HEK293 (cell line): ENCODE results near the gene ARHGAP22.

Experiments
- GLI2 ChIP-seq: fragments of 450-650 bp; formaldehyde crosslinking; IDR thresholded peaks from 2 replicates; pipeline ENCODE4; 2017; ENCODE audit warnings: missing biosample characterization, missing genetic modification characterization, low read depth, borderline replicate concordance
- KLF10 ChIP-seq: fragments of 450-650 bp; IDR thresholded peaks from 2 replicates; pipeline ENCODE4 v1.5.1; 2018; ENCODE audit warnings: missing biosample characterization, mild to moderate bottlenecking, missing genetic modification characterization
- ZBTB44 ChIP-seq: fragments of 450-650 bp; IDR thresholded peaks from 2 replicates; pipeline ENCODE4 v1.5.1; 2018; ENCODE audit warnings: missing biosample characterization, mild to moderate bottlenecking, missing genetic modification characterization
- ZBTB6 ChIP-seq: fragments of 450-650 bp; formaldehyde crosslinking; IDR thresholded peaks from 2 replicates; pipeline ENCODE4 v1.5.1; 2017; ENCODE audit warnings: missing biosample characterization, missing genetic modification characterization
- ZNF112 ChIP-seq: fragments of 450-650 bp; formaldehyde crosslinking; IDR thresholded peaks from 2 replicates; pipeline ENCODE4 v1.5.0; 2017; ENCODE audit warnings: missing biosample characterization, missing genetic modification characterization
- ZNF335 ChIP-seq: fragments of 450-650 bp; formaldehyde crosslinking; conservative IDR thresholded peaks from 2 replicates; pipeline ENCODE4 v1.5.1; 2016; ENCODE audit warnings: missing biosample characterization, missing genetic modification characterization
- ZNF366 ChIP-seq: fragments of 450-650 bp; formaldehyde crosslinking; conservative IDR thresholded peaks from 2 replicates; pipeline ENCODE4 v1.5.1; 2016; ENCODE audit warnings: missing biosample characterization, missing genetic modification characterization
- ZNF514 ChIP-seq: fragments of 450-650 bp; formaldehyde crosslinking; IDR thresholded peaks from 2 replicates; pipeline ENCODE4 v1.5.1; 2016; ENCODE audit warnings: missing biosample characterization, missing genetic modification characterization
- ZNF530 ChIP-seq: fragments of 450-650 bp; formaldehyde crosslinking; IDR thresholded peaks from 2 replicates; pipeline ENCODE4 v1.5.1; 2016; ENCODE audit warnings: low read depth, missing biosample characterization, missing genetic modification characterization
- ZNF596 ChIP-seq: fragments of 450-650 bp; IDR thresholded peaks from 2 replicates; pipeline ENCODE4 v1.5.0; 2018; ENCODE audit warnings: missing biosample characterization, mild to moderate bottlenecking, missing genetic modification characterization, moderate library complexity
- ZNF600 ChIP-seq: fragments of 450-650 bp; formaldehyde crosslinking; IDR thresholded peaks from 2 replicates; pipeline ENCODE4 v1.5.1; 2016; ENCODE audit warnings: missing biosample characterization, missing genetic modification characterization
- ZNF747 ChIP-seq: fragments of 450-650 bp; formaldehyde crosslinking; IDR thresholded peaks from 2 replicates; pipeline ENCODE4 v1.5.1; 2016; ENCODE audit warnings: missing biosample characterization, missing genetic modification characterization
- TF ChIP-seq, protein P1 (sequence below): fragments of 450-650 bp; formaldehyde crosslinking; IDR thresholded peaks from 2 replicates; pipeline ENCODE4 v1.5.1; 2016; ENCODE audit warnings: missing biosample characterization, missing genetic modification characterization, borderline replicate concordance
- TF ChIP-seq, protein P2 (sequence below): fragments of 450-650 bp; formaldehyde crosslinking; IDR thresholded peaks from 2 replicates; pipeline ENCODE4 v1.5.1; 2017; ENCODE audit warnings: missing biosample characterization, missing genetic modification characterization
- TF ChIP-seq, protein P3 (sequence below): fragments of 450-650 bp; formaldehyde crosslinking; IDR thresholded peaks from 2 replicates; pipeline ENCODE4 v1.5.1; 2016; ENCODE audit warnings: missing biosample characterization, missing genetic modification characterization, low read depth

The ARHGAP22 gene

DNA sequence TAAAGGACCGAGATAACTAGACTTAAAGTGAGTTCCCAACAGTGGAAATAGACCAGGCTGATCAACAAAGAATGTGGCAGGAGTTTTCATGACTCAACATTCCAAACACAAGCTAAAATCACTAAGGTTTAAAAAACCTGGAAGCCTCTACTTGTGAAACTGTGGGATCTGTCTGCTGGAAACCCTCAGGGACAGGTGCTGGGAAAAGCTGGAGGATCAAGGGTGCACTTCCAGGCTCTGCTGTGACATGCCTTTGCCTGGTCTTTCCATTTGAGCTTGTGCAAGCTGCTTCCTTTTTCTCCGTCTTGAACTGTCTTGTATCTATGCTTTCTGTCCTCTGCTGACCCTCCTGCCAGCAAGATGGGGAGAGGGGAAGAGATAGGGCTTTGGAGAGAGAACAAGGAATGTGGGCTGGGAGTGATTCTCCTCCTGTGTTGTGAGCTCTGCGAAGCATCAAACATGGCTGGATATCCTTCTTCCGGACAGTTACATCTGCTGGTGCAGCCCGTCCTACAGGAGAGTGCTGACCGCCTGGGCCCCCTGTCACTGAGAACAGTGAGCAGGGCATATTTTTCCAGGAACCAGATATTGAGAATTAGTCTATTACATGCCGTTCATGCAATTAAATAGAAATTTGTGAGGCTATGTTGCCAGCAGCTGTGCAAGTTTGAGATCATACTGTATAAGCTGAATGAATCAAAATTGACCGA, 25.5 kb downstream of the ARHGAP22 start (continued):
- TF ChIP-seq ZBTB6 (tag by site-specific recombination) = no peak
- TF ChIP-seq ZNF747 (tag by site-specific recombination) = no peak
- TF ChIP-seq, protein P1, sequence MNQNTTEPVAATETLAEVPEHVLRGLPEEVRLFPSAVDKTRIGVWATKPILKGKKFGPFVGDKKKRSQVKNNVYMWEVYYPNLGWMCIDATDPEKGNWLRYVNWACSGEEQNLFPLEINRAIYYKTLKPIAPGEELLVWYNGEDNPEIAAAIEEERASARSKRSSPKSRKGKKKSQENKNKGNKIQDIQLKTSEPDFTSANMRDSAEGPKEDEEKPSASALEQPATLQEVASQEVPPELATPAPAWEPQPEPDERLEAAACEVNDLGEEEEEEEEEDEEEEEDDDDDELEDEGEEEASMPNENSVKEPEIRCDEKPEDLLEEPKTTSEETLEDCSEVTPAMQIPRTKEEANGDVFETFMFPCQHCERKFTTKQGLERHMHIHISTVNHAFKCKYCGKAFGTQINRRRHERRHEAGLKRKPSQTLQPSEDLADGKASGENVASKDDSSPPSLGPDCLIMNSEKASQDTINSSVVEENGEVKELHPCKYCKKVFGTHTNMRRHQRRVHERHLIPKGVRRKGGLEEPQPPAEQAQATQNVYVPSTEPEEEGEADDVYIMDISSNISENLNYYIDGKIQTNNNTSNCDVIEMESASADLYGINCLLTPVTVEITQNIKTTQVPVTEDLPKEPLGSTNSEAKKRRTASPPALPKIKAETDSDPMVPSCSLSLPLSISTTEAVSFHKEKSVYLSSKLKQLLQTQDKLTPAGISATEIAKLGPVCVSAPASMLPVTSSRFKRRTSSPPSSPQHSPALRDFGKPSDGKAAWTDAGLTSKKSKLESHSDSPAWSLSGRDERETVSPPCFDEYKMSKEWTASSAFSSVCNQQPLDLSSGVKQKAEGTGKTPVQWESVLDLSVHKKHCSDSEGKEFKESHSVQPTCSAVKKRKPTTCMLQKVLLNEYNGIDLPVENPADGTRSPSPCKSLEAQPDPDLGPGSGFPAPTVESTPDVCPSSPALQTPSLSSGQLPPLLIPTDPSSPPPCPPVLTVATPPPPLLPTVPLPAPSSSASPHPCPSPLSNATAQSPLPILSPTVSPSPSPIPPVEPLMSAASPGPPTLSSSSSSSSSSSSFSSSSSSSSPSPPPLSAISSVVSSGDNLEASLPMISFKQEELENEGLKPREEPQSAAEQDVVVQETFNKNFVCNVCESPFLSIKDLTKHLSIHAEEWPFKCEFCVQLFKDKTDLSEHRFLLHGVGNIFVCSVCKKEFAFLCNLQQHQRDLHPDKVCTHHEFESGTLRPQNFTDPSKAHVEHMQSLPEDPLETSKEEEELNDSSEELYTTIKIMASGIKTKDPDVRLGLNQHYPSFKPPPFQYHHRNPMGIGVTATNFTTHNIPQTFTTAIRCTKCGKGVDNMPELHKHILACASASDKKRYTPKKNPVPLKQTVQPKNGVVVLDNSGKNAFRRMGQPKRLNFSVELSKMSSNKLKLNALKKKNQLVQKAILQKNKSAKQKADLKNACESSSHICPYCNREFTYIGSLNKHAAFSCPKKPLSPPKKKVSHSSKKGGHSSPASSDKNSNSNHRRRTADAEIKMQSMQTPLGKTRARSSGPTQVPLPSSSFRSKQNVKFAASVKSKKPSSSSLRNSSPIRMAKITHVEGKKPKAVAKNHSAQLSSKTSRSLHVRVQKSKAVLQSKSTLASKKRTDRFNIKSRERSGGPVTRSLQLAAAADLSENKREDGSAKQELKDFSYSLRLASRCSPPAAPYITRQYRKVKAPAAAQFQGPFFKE (tag by site-specific recombination) = no peak
- TF ChIP-seq ZNF514 (tag by site-specific recombination) = no peak
- no peak for TF ChIP-seq KLF10
- TF ChIP-seq GLI2 (tag by site-specific recombination) = no peak
- TF ChIP-seq, protein P2, sequence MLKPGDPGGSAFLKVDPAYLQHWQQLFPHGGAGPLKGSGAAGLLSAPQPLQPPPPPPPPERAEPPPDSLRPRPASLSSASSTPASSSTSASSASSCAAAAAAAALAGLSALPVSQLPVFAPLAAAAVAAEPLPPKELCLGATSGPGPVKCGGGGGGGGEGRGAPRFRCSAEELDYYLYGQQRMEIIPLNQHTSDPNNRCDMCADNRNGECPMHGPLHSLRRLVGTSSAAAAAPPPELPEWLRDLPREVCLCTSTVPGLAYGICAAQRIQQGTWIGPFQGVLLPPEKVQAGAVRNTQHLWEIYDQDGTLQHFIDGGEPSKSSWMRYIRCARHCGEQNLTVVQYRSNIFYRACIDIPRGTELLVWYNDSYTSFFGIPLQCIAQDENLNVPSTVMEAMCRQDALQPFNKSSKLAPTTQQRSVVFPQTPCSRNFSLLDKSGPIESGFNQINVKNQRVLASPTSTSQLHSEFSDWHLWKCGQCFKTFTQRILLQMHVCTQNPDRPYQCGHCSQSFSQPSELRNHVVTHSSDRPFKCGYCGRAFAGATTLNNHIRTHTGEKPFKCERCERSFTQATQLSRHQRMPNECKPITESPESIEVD (tag by site-specific recombination) = no peak
- no peak for TF ChIP-seq ZNF600 (tag by site-specific recombination)
- TF ChIP-seq ZBTB44 = no peak
- no peak for TF ChIP-seq ZNF112
- TF ChIP-seq ZNF335 (tag by site-specific recombination) = no peak
- TF ChIP-seq ZNF366 (tag by site-specific recombination) = no peak
- TF ChIP-seq, protein P3, sequence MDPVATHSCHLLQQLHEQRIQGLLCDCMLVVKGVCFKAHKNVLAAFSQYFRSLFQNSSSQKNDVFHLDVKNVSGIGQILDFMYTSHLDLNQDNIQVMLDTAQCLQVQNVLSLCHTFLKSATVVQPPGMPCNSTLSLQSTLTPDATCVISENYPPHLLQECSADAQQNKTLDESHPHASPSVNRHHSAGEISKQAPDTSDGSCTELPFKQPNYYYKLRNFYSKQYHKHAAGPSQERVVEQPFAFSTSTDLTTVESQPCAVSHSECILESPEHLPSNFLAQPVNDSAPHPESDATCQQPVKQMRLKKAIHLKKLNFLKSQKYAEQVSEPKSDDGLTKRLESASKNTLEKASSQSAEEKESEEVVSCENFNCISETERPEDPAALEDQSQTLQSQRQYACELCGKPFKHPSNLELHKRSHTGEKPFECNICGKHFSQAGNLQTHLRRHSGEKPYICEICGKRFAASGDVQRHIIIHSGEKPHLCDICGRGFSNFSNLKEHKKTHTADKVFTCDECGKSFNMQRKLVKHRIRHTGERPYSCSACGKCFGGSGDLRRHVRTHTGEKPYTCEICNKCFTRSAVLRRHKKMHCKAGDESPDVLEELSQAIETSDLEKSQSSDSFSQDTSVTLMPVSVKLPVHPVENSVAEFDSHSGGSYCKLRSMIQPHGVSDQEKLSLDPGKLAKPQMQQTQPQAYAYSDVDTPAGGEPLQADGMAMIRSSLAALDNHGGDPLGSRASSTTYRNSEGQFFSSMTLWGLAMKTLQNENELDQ (tag by site-specific recombination) = no peak
- TF ChIP-seq ZNF530 (tag by site-specific recombination) = no peak
- no peak for TF ChIP-seq ZNF596 (tag by site-specific recombination)
